GM19023 (cell line): ENCODE measurements around the gene RYK.
"Not testable (repeated sequence)": the region's sequence is repeated elsewhere in the genome, so short reads cannot be mapped to it uniquely, and the experiment has no call there.

Experiments
- ATAC-seq: cut with Tn5 transposase; IDR thresholded peaks from one replicate; pipeline ENCODE4 v1.9.1; 2021; ENCODE audit warnings: mild to moderate bottlenecking, moderate library complexity; ENCODE audit not compliant: unreplicated experiment

The RYK gene

DNA sequence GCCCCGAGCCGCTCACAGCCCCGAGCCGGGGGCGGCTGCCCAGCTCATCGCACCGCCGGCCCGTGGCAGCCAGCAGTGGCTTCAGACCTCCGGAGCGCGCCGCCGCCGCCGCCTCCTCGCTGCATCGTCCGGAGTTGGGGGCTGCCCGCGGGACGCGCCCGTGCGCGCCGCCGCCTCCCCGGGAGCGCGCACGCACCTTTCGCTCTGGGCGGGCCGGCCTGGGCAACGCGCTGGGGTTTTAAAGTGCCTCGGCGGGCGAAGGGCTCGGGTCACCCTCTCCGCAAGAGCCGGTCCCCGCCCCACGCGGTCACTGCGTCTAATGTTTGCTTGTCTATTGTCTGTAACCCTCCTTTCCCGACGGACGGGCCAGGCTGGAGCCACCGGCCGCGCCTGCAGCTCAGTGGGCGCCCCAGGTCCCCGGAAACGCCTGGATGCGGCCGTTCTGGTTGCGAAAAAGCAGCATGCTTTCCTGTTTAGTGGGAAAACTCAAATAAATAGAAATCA lies at the start of gene RYK:
RYK (minus strand) TSS at position 143 of the 504 bp plus-strand sequence. CDS start 205 bp downstream, outside the sequence.
- ATAC-seq, result peak; percentile 82

DNA sequence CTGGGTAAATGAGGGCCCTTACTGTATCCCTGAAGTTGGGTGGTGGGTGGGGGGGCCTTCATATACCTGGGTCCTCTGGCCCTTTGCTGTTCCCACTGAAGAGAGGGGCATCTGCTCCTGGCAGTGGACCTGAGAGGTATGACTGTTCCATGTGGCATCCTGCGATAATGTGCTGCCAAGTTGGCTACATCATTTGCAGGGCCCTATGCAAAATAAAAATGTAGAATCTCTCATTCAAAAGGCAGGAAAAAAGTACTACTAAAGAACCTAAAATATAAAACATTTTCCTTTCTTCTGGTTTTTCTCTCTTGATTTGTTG lies 49.2 kb upstream of the RYK start:
- ATAC-seq, result no peak

DNA sequence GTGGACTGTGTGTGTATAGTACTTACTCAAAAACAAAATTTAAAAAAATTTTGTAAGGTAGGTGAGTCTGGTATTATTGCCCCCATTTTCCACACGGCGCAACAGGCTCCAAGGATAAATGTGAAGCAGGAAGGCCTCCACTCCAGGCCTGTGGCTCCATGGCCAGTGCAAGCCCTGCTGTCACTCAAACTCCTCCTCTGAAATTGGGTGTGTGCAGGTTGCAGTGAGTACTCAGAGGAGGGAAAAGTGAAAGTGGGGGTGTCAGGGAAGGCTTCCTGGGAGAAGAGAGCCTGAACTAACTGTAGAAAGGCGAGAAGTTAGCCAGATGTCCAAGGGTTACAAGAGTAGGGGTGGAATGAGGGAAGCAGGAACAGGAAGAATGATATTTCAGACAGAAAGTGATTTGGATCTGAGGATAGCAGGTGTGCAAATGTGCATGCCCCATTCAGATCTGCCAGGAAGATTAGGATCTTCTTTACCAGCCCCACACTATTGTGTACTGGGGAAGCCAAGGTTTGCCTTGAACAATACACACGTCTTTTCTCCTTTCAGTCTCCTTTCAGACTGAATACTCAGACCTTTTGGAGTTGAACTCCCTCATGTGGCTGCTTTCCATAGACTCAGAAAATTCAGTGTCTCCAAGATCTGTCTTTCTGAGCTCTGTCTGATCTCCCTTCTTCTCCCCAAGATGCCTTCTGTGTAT lies 48.7 kb upstream of the RYK start:
- ATAC-seq, result no peak

DNA sequence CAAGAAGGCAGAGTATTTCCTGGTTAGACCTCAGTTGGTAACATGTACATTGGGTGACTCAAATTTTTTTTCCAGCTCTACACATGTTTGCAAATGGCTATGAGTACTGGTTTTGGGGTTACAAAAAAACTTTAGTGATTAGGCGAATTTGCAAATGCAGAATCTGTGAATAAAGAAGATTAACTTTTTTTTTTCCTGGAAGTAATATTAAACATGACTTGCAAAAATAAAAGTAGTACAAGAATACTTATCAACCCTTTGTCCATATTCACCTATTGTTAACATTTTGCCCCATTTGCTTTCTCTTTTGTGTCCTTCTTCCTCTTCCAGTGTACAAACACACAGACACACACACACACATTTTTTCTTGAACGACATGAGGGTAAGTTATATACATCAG lies 47.6 kb upstream of the RYK start:
- no peak for ATAC-seq

DNA sequence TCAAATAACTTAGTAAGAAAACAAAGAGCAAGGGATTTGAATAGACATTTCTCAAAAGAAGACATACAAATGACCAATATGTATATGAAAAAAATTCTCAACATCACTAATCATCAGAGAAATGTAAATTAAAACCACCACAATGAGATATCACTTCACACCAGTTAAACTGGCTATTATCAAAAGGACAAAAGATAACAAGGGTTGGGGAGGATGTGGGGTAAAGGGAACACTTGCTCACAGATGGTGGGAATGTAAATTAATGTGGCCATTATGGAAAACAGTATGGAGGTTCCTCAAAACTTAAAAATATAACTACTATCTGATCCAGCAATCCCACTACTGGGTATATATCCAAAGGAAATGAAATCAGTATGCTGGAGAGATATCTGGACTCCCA lies 46.0 kb upstream of the RYK start:
- ATAC-seq, result no peak

DNA sequence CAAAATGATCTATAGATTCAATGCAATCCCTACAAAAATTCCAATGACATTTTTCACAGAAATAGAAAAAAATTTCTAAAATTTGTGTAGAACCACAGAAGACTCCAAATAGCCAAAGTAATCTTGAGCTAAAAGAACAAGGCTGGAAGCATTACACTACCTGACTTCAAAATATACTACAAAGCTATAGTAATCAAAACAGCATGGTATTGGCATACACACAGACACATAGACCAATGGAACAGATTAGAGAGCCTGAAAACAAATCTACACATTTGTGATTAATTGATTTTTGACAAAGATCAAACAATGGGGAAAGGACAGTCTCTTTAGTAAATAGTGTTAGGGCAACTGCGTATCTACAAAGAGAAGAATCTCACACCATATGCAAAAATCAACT lies 45.3 kb upstream of the RYK start:
- ATAC-seq, result no peak

DNA sequence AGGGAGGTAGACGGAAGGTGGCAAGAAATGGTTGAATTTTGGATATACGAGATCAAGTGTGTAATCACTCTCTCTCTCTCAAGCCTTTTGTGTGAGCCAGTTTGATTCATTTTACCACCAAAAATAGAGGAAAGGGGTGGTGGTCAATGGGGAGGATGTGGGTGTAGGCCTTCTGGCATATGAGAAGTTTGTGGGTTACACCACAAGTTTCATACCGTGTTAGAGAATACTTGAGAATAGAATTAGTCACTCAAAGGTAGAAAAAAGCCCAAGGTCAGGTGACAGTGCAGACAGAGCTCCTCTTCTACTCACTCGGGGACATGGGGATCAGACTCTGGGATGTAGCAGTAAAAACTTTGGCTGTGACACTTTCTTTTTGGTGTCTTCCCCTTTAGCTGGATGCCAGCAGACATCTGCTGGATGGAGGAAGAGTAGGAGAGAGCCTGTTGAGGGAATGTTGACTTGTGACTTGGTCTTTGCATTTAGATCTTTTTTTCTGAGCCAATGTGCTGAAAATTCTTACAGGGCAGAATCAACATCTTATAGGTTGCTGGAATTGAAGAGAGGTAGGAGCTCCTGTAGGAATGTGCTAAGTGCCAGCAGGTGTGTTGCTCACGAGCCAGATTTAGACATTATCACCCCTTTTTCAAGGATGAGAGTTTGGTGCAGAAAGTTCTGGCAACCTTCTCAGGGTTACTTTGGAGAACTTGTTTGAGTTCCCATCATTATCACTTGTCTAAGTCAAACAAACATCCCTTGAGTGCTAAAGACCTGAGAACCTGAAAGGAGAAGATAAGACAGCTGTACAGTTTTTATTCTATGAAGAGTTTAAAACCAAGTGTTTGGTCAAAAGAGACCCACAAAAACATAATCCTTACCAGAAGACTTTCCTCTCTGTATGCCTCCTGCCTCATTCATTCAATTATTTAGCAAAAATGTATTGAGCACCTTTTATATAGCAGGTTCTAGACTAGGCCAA lies 43.9 kb upstream of the RYK start:
- peak; percentile 100 for ATAC-seq

DNA sequence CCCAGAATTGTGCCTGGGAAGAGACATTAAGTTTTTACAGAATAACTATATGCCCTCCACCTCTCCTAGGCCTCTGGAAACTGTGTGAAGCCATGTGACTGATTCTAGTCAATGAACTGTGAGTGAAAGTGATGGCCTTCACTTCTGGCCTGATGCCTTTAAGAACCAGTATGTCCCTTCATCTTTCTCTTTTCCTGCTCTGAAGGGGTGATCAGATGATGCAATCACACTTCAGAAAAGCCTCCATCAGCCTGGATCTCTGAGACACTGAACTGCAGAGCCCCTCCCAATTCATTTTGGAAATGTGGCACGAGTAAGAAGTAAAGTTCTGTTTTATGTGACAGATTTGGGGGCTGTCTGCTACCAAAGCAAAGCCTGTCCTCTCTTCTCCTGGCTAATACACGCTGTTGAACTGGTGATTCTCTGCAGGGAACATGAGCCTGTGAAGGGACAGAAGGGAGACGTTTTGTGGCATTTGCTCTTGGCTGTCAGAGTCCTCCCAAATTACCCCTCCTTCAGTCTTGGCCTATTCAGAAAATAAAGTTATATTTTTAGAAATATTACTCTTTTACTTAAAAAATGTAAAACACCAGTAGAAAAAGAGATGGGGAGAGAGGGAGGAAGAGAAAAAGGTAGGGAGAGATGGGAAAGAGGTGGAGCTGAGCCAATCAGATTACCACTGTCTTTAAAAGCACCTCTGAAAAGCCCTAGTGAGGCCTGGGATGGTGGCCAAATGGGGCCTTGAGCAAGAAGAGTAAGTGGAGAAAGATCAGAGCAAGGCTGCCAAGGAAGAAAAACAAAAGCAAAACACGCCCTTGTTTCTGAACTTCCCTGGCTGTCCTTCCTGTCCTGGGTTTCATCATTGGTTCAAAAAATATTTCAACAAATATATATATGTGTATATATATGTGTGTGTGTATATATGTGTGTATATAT lies 40.9 kb upstream of the RYK start:
- no peak for ATAC-seq

DNA sequence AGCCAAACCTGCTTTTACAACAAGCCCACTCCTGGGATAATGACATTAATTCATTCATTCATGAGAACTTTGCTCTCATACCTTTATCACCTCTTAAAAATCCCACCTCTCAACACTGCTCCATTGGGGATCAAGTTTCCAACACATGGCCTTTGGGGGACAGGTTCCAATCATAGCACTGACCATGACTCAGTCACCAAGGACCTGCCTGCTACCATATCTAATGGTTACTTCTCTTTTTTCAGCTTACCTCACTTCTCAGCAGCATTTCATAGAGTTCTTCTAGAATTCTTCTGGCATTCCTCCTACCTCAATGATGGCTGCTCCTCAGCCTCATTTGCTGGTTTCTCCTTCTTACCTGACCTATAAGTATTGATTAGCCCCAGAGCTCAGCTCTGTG lies 36.9 kb upstream of the RYK start:
- ATAC-seq, result no peak

DNA sequence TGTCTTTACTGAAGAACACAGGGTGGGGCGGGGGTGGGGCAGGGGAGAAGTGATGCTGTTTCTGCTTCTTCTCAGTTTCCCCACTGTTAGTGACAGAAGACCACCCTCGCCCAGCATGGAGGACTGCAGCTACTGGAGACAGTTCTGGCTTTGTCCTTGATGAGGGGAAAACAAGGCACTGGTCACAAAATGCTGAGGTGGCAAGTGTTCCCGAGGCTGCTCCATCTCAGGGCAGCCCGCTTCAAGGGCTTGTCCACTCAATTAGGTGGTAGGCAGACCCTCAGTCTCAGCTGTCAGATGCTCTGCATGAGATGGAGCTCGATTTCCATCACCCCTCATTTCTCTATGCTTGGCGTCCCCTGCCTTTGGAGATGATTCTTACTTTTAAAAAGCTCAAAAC lies 33.8 kb upstream of the RYK start:
- no peak for ATAC-seq

DNA sequence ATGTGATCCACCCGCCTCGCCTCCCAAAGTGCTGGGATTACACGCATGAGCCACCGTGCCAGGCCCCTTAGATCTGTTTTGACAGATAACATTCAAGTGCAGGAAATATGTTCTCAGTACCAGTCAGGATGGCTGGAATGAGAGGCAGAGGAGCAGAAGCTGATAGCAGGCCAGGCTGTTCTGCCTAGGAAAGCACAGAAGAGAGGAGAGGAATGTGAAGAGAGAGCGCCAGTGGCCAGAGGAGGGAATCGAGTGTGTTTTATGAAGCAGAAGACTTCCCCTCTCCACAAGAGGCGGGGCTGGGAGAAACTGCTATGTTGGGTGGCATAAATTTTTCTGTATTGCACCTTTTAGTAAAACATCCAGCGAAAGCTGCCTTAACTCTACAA lies 32.0 kb upstream of the RYK start:
- no peak for ATAC-seq

DNA sequence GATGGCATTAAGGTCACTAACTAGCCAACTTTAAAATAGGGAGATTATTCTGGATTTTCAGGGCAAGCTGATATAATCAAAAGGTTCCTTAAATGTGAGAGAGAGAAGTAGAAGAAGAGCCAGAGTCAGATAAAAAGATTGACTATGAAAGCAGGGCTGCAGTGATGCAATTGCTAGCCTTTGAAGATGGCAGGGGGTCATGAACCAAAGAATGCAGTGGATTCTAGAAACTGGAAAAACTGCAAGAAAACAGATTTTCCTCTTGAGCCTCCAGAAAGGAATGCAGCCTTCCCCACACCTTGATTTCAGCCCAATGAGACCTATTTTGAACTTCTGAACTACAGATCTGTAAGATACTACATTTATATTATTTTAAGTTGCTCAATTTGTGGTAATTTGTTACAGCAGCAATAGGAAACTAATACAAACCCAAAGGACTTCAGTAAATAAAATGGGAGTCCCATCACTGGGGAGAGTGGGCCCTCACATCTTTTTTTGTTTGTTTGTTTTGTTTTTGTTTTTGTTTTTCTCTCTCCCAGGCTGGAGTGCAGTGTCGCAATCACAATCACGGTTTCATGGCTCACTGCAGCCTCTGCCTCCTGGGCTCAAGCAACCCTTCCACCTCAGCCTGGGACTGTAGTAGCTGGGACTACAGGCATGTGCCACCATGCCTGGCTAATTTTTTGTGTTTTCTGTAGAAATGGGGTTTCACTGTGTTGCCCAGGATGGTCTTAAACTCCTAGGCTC lies 31.4 kb upstream of the RYK start:
- ATAC-seq, result no peak

DNA sequence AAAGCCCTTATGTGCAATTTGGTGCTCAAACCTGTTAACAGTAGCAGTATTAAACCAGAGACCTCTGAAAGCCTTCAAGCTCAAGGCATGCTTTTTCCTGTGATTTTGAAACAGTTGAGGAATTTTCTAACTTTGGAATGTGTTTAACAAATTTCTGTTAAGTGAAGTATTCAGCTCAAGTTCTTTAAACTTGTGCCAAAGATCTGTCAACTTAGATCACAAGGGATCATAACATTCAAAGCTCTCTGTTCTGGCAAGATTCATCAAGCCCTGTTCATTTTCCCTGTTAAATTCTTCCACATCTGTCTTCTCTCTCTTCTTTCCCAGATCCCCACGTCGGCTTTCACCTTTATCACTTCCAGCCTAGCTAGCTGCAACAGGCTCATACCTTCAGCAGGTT lies 28.8 kb upstream of the RYK start:
- no peak for ATAC-seq

DNA sequence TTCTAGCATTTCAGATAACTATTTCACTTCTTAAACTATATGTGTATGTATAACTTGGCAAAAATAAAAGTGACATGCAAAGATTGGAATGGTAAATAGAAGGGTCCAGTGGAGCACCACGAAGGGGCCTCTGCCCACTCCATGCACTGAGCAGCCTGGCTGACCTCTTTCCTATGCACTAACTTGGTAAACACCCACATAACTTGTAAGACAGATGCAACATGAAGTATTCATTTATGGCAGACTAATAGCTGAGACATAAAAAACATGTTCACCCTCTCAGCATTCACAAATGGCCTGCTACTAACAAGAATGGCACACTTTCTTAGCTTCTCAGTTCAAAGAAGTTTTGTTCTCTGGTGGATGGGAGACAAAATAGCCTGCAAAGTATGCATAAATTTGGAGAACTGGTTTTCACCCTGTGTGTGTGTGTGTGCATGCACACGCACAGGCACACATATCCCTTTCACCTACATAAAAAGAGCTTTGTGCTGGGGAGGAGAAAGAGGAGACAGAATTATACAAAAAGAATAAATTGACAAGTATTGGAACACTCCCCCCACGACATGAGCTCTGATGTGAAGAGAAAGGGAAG lies 26.5 kb upstream of the RYK start:
- ATAC-seq, result no peak

DNA sequence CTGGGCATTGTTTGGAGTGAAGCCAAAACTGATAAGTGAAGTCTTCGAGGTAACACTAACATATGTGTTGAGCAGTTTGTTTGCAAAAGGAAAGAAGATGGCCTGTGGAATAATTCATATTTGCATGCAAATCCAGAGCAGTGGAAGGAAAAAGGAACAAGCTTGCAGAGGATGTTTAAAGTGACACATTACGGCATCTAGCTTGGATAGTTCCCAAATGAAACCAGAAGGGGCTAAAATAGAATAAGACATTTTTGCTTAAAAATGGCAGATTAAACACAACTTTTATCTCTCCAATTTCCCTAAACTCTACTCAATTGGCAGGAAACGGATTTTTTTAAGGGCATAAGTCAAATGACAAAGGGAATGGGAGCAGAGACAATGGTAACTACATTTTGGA lies 25.4 kb upstream of the RYK start:
- no peak for ATAC-seq

DNA sequence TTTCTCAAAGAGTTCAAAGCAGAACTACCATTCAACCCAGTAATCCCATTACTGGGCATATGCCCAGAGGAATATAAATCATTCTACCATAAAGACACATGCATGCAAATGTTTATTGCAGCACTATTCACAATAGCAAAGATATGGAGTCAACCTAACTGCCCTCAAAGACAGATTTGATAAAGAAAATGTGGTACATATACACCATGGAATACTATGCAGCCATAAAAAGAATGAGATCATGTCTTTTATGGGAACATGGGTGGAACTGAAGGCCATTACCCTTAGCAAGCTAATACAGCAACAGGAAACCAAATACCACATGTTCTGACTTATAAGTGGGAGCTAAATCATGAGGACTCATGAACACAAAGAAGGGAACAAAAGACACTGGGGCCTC lies 24.5 kb upstream of the RYK start:
- not testable (repeated sequence) for ATAC-seq

DNA sequence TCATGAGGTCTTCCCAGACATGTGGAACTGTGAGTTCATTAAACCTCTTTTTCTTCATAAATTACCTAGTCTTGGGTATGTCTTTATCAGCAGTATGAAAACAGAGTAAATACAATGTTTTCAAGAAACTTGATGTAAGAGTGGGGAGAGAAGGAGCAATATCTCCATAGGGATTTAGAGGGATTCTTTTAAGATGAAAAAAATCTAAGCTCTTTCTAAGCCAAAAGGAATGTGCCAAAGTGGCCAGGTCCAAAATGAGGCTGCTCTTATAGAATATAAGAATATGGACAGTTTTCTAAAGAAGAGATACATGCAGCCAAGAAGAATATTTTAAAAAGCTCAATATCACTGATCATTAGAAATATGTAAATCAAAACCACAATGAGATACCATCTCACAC lies 23.9 kb upstream of the RYK start:
- no peak for ATAC-seq

DNA sequence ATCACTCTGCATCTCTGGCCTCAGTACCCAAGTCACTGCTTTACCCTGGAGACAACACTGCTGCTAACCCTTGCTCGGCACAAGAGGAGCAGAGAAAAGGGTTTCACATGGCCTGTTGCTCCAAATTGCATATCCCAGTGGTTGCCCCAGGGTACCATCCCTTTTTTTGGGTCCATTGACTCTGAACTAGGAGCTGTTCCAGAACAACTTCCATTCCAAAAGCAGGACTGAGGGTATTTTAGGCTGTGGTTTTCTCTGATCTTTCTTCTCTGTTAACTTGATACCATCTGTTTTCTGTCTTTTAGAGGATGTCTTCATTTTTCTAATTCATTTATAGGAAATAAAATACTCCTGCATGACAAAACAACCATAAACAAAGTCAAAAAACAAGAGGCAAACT lies 17.3 kb upstream of the RYK start:
- no peak for ATAC-seq

DNA sequence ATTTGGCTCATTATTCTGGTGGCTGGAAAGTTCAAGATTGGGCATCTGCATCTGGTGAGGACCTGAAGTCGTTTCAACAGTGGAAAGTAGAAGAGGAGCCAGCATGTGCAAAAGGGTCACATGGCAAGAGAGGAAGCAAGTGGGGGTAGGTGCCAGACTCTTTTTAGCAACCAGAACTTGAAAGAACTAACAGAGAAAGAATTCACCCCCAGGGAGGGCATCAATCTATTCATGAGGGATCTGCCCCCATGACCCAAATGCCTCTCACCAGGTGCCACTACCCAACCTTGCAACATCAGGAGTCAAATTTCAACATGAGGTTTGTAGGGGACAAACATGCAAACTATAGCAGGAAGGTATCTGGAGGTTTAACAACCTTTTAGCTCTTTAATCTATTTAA lies 10.3 kb upstream of the RYK start:
- ATAC-seq, result no peak

DNA sequence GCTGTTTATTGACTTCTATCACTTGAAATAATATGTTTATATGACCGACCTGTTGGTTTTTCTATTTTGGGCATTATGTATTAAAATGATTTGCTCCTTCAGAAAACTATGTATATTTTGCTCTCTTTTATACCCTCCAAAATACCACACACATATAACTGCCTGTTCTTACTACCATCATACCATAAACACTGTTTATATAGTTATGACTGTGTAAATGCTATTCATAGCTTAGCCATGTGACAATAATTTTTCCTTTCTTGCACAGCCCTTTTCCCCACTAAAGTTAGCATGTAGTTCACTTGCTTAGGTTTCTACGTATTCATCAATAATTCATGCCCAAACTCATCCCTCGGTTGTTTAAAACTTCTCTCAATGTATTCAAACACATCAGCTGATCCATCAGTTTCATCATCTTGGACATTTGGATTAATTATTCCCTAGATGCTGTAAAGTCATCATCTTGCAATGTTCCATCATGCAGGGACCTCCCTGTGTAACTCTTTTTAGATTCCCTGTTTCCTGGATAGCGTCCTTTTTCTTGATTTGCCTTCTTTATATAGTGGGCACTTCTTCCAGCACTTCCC lies 8.2 kb upstream of the RYK start:
- no peak for ATAC-seq
